HFF-Myc (cell line): ENCODE results near the gene GRB2.

Experiments used
- DNase-seq: peaks from one replicate; pipeline ENCODE4 v3.0.0-alpha.2; 2011; ENCODE audit warnings: low read depth; ENCODE audit errors: extremely low read depth
- H3K4me3 ChIP-seq: replicated peaks from 2 replicates; pipeline ENCODE4 v1.5.1; 2011; ENCODE audit warnings: low read depth, mild to moderate bottlenecking, control low read depth, low read length
- TF ChIP-seq, protein P1 (sequence below): IDR thresholded peaks from 2 replicates; pipeline ENCODE4 v1.5.1; 2012; ENCODE audit warnings: mild to moderate bottlenecking, low read depth, low read length, control low read depth; ENCODE audit errors: missing control alignments

Gene GRB2

DNA sequence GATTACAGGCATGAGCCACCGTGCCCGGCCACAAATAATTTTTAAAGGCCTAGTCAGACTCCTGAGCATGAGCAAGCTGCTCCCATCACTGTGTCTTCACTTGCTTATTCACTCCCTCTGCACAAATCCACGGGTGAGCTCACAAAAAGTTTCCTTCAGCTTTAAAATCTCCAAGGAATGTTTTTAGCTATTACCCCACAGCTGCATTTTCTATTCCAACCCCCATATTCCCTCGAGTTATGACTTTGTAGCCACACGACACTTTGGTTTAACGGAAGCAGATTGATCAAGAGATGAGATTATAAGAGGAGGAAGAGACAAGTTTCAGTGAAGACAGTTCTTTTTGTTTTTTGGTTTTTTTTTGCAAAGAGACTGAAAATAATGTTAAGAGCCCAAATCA is 67.1 kb downstream of the GRB2 start:
- DNase-seq = no peak
- no peak overlapping the region for H3K4me3 ChIP-seq
- TF ChIP-seq, protein P1, sequence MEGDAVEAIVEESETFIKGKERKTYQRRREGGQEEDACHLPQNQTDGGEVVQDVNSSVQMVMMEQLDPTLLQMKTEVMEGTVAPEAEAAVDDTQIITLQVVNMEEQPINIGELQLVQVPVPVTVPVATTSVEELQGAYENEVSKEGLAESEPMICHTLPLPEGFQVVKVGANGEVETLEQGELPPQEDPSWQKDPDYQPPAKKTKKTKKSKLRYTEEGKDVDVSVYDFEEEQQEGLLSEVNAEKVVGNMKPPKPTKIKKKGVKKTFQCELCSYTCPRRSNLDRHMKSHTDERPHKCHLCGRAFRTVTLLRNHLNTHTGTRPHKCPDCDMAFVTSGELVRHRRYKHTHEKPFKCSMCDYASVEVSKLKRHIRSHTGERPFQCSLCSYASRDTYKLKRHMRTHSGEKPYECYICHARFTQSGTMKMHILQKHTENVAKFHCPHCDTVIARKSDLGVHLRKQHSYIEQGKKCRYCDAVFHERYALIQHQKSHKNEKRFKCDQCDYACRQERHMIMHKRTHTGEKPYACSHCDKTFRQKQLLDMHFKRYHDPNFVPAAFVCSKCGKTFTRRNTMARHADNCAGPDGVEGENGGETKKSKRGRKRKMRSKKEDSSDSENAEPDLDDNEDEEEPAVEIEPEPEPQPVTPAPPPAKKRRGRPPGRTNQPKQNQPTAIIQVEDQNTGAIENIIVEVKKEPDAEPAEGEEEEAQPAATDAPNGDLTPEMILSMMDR = no peak

DNA sequence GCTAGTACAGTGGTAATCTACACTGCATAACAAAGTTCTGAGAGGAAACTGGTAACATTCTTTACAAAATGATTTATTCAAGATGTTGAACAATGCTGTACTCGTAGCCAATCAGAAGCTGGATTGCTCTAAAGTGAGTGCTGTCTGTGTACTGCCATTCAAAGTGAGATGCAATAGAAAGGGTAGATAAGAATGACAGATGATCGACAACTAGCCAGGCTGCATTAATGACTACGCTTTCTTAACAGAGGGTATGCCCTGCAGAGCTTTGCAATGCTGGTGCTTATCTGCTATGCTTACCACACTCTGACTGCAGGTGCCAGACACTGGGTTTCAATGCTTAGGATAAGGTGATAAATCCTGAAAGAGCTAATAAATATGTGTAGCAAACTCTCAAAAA is 70.2 kb downstream of the GRB2 start:
- TF ChIP-seq, protein P1 = no peak
- H3K4me3 ChIP-seq = no peak overlapping the region
- DNase-seq = no peak

DNA sequence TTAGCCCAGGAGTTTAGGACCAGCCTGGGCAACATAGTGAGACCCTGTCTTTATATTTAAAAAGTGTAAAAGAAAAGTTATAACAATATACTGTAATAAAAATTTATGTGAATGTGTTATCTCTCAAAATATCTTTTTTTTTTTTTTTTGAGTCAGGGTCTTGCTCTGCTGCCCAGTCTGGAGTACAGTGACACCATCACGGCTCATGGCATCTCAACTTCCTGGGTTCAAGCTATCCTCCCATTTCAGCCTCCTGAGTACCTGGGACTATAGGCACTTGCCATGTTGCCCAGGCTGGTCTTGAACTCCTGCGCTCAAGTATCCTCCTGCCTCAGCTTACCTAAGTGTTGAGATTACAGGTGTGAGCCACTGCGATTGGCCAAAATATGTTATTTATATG is 70.8 kb downstream of the GRB2 start:
- TF ChIP-seq, protein P1 = no peak
- DNase-seq = no peak
- no peak overlapping the region for H3K4me3 ChIP-seq

DNA sequence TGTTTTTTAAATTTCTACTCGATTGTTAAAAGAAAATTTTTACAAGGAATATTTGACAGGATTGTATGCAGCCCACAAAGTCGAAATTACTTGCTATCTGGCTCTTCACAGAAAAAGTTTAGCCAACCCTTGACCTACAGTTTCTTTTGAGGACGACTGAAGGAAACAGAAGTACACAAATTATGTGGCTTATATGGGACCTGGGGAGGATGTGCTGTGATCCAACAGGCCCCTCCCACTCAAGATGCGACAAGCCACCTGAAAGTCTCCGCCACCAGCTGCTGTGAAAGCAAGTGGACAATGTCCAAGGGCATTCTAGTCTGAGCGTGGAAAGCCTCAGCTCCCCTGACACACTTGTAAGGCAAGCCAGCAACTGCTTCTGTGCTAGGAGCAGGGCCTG is 73.8 kb downstream of the GRB2 start:
- TF ChIP-seq, protein P1 = no peak
- no peak overlapping the region for H3K4me3 ChIP-seq
- DNase-seq = no peak

DNA sequence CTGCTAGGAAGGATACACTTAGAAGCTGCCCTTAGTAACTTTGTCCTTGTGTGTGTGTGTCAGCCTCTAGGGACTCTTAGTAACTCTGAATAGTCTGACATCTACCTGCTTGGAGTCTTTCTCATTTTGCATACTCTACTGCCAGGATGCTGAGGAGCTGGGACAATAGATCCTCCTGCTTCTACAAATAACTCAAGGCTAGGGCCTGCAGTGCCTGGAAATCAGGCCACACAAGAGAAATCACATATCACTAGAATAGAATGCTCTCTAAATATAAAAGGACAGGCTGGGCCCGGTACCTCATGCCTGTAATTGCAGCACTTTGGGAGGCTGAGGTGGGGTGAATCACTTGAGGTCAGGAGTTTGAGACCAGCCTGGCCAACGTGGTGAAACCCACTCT is 77.7 kb downstream of the GRB2 start:
- TF ChIP-seq, protein P1 = no peak
- H3K4me3 ChIP-seq = no peak overlapping the region
- DNase-seq = no peak

DNA sequence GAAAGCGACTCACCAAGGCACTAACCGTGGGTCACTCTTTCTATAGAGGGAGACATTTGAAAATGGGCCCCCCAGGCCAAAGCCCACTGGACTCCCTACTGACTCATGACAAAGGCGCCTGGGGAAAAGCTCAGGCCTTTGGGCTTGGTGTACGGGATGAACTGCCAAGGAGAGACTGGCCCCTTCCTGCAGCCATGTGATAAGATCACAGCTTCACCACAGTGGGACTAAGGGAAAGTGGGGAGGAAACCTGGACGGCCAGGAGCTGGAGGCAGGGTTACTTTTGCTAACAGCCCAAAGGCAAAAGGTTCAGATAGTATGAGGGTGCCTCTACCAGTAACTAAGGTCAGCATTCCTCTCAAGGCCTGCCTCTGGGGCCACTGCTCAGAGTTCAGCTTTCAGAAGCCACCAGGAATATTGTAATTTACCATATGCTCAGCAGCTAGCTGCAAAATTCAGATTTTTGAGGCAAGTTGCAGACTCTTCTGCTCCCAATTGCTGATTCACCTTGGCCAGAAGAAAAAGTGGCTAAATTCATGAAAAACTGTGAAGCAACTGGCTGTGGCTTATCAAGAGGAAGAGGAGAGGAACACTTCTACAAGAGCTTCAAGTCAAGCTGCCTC is 79.1 kb downstream of the GRB2 start:
- peak; percentile 14 for DNase-seq
- no peak overlapping the region for H3K4me3 ChIP-seq
- TF ChIP-seq, protein P1 = no peak

DNA sequence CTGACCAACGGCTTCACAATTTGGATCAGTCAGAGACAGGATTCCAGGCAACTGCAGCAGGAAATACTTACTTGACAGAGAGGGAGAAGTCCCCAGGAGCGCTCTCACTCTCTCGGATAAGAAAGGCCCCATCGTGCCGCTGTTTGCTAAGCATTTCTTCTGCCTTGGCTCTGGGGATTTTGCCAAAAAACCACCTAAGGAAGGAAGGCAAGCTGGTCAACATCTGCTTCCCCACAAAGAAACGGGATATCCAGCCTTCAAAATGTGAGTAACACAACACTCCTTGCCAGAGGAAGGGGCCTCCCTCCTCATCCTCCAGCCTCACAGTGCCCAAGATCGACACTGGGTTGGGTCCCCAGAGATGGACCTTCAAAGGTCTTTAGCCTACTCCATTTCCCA is 79.7 kb downstream of the GRB2 start:
- peak; percentile 78 for DNase-seq
- no peak overlapping the region for H3K4me3 ChIP-seq
- TF ChIP-seq, protein P1 = no peak
